MM.1S (cell line): Measurements from ENCODE around the gene CEP63.

ENCODE experiments used
- DNase-seq: peaks from one replicate; pipeline ENCODE4 v3.0.0-alpha.2; 2015
- H2AFZ ChIP-seq: fragments of 300-600 bp; sonication (generic); 2 replicates; pipeline ENCODE4 v1.6.0; 2016; ENCODE audit warnings: antibody characterized with exemption, low read length
- H3F3A ChIP-seq: fragments of 300-600 bp; sonication (generic); 2 replicates; pipeline ENCODE4 v1.6.1; 2016; ENCODE audit warnings: mild to moderate bottlenecking, antibody characterized with exemption, low read length, moderate library complexity, mixed read lengths; ENCODE audit not compliant: insufficient read depth
- H3K27ac ChIP-seq: fragments of 300-600 bp; sonication (generic); 2 replicates; pipeline ENCODE4 v1.5.1; 2016; ENCODE audit warnings: mild to moderate bottlenecking, low read length
- H3K27me3 ChIP-seq: fragments of 300-600 bp; sonication (generic); replicated peaks from 2 replicates; pipeline ENCODE4 v1.6.0; 2016; ENCODE audit warnings: low read length; ENCODE audit not compliant: insufficient read depth
- H3K36me3 ChIP-seq: fragments of 300-600 bp; sonication (generic); replicated peaks from 2 replicates; pipeline ENCODE4 v1.6.1; 2016; ENCODE audit warnings: mild to moderate bottlenecking, low read length, mixed read lengths; ENCODE audit not compliant: insufficient read depth
- H3K4me1 ChIP-seq: fragments of 300-600 bp; sonication (generic); 2 replicates; pipeline ENCODE4 v1.6.1; 2016; ENCODE audit warnings: low read length, mixed read lengths
- H3K4me2 ChIP-seq: fragments of 300-600 bp; sonication (generic); 2 replicates; pipeline ENCODE4 v1.6.0; 2016; ENCODE audit warnings: low read depth, low read length
- H3K4me3 ChIP-seq: fragments of 300-600 bp; sonication (generic); 2 replicates; pipeline ENCODE4 v1.5.1; 2016; ENCODE audit warnings: low read length, mixed read lengths
- H3K79me2 ChIP-seq: fragments of 300-600 bp; sonication (generic); 2 replicates; pipeline ENCODE4 v1.6.1; 2016; ENCODE audit warnings: mixed run types, low read length, mixed read lengths
- H3K9ac ChIP-seq: fragments of 300-600 bp; sonication (generic); 2 replicates; pipeline ENCODE4 v1.6.1; 2016; ENCODE audit warnings: low read length, mixed read lengths
- H3K9me2 ChIP-seq: fragments of 300-600 bp; sonication (generic); replicated peaks from 2 replicates; pipeline ENCODE4 v1.6.1; 2016; ENCODE audit warnings: mild to moderate bottlenecking, low read length, mixed read lengths; ENCODE audit not compliant: insufficient read depth
- H3K9me3 ChIP-seq: fragments of 300-600 bp; sonication (generic); replicated peaks from 2 replicates; pipeline ENCODE4 v1.6.1; 2016; ENCODE audit warnings: mild to moderate bottlenecking, low read length, mixed read lengths; ENCODE audit not compliant: insufficient read depth
- H4K20me1 ChIP-seq: fragments of 300-600 bp; sonication (generic); 2 replicates; pipeline ENCODE4 v1.6.1; 2016; ENCODE audit warnings: mild to moderate bottlenecking, low read length, moderate library complexity, mixed read lengths; ENCODE audit not compliant: insufficient read depth
- EZH2 ChIP-seq: fragments of 300-600 bp; sonication (generic); optimal IDR thresholded peaks from 2 replicates; pipeline ENCODE3; 2017; ENCODE audit warnings: low read depth, mild to moderate bottlenecking, antibody characterized with exemption, low read length, mixed read lengths
- EZH2phosphoT487 ChIP-seq: fragments of 300-600 bp; sonication (generic); IDR thresholded peaks from 2 replicates; pipeline ENCODE4 v1.6.1; 2018; ENCODE audit warnings: antibody characterized with exemption, low read length
- TF ChIP-seq, protein P1 (sequence below): fragments of 300-600 bp; sonication (generic); IDR thresholded peaks from 2 replicates; pipeline ENCODE4 v1.5.1; 2016; ENCODE audit warnings: antibody characterized with exemption, low read length, mixed read lengths

Gene CEP63

DNA sequence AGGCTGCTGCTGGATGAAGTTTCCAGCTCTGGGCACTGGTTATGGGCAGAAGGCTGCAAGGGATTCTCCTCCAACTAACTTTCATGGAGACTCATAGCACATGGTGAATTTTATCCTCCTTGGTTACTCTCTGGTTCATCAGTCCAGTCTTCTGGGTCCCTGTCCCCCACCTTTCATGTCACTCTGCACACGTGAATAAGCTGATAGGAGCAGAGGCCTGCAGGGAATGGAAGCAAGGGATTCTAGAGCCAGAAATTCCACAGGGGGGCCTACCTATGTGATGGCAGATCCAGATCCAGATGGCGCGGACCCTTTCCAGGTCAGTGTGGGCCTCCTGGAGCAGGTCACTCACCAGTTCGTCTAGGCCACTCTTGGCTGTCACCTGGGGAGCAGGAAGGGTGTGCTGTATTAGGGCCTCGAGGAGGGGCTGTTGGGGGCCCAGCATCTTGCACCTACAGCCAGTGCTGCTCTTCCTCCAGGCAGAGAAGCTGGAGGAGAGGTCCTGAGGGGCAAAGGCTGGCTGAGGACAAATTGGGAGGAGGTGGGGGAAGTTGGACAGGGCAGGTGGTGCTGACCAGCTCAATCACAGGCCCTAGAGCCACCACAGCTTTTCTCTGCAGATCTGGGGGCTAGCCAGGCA is 134.7 kb downstream of the CEP63 start:
- H3K36me3 ChIP-seq, result no peaks in the 10 kb centered on the region
- no peak overlapping the region for H3K27ac ChIP-seq
- H3K4me1 ChIP-seq, result peaks cover 17% of the 10 kb centered on the region
- no peak for DNase-seq
- TF ChIP-seq, protein P1, sequence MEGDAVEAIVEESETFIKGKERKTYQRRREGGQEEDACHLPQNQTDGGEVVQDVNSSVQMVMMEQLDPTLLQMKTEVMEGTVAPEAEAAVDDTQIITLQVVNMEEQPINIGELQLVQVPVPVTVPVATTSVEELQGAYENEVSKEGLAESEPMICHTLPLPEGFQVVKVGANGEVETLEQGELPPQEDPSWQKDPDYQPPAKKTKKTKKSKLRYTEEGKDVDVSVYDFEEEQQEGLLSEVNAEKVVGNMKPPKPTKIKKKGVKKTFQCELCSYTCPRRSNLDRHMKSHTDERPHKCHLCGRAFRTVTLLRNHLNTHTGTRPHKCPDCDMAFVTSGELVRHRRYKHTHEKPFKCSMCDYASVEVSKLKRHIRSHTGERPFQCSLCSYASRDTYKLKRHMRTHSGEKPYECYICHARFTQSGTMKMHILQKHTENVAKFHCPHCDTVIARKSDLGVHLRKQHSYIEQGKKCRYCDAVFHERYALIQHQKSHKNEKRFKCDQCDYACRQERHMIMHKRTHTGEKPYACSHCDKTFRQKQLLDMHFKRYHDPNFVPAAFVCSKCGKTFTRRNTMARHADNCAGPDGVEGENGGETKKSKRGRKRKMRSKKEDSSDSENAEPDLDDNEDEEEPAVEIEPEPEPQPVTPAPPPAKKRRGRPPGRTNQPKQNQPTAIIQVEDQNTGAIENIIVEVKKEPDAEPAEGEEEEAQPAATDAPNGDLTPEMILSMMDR, result no peak
- TF ChIP-seq EZH2 (no peak), EZH2phosphoT487 (no peak)
- H3K4me3 ChIP-seq, result no peak overlapping the region
- H3K9me2 ChIP-seq, result no peaks in the 10 kb centered on the region
- no peaks in the 10 kb centered on the region for H3K9me3 ChIP-seq
- peaks cover 9% of the 10 kb centered on the region for H3F3A ChIP-seq
- H3K27me3 ChIP-seq, result no peaks in the 10 kb centered on the region
- H3K79me2 ChIP-seq, result no peaks in the 10 kb centered on the region
- H3K4me2 ChIP-seq, result no peak overlapping the region
- H2AFZ ChIP-seq, result no peak overlapping the region
- no peaks in the 10 kb centered on the region for H4K20me1 ChIP-seq
- no peak overlapping the region for H3K9ac ChIP-seq

DNA sequence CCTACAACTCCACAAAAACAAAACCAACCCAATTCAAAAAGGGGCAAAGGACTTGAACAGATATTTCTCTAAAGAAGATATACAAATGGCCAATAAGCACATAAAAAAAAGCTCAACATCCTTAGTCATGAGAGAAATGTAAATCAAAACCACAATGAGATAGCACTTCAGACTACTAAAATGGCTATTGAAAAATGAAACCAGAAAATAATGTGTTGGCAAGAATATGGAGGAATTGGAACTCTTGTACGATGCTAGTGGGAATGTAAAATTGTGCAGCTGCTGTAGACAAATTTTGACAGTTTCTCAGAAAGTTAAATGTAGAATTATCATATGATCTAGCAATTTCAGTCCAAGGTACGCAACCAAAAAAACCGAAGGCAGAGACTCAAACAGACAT is 136.0 kb downstream of the CEP63 start:
- Histone ChIP-seq H3K4me1 (peaks cover 17% of the 10 kb centered on the region), H3K9me2 (no peaks in the 10 kb centered on the region), H3K4me2 (peak overlapping the region; percentile 54), H3K36me3 (no peaks in the 10 kb centered on the region), H3K9ac (no peak overlapping the region), H4K20me1 (no peaks in the 10 kb centered on the region), H3K9me3 (no peaks in the 10 kb centered on the region), H2AFZ (peak overlapping the region; percentile 33; the same call in 1 of the 2 replicates), H3F3A (peaks cover 9% of the 10 kb centered on the region), H3K79me2 (no peaks in the 10 kb centered on the region), H3K4me3 (peak overlapping the region; percentile 25), H3K27me3 (no peaks in the 10 kb centered on the region), H3K27ac (peak overlapping the region; percentile 55; the same call in 1 of the 2 replicates)
- DNase-seq, result peak; percentile 62
- TF ChIP-seq EZH2 (no peak), EZH2phosphoT487 (no peak)
- TF ChIP-seq, protein P1, result no peak

DNA sequence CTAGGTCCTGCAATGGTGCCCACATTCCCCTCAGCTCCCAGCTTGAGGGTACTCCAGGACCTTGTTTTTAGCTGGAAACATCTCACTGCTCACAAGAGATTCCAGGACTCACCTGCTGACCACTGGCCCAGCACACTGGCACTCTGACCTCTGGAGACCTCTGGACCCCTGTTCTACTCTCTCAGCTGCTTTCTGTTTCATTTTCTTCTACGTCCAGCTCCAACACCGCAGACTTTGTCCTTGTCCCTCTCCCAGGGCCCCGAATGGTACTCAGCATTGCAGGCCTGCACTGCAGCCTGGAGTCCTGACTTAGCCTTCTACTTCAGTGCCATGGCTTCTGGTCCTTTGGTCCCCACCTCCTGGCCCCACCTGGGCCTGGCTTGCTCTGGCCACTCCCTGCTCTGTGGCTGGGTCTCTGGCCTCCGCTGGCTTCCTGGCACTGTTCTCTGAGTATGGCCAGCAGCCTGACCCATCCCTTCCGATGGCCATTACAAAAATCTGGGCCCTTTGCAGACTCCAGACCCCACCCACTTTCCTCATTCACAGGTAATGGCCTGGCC is 137.0 kb downstream of the CEP63 start:
- no peak for DNase-seq
- Histone ChIP-seq H3K27ac (peak overlapping the region; percentile 55; the same call in 1 of the 2 replicates), H3F3A (peaks cover 9% of the 10 kb centered on the region), H3K27me3 (no peaks in the 10 kb centered on the region), H3K9me2 (no peaks in the 10 kb centered on the region), H3K79me2 (no peaks in the 10 kb centered on the region), H3K36me3 (no peaks in the 10 kb centered on the region), H3K9me3 (no peaks in the 10 kb centered on the region), H4K20me1 (no peaks in the 10 kb centered on the region), H2AFZ (no peak overlapping the region), H3K4me1 (peaks cover 17% of the 10 kb centered on the region), H3K4me3 (no peak overlapping the region), H3K4me2 (no peak overlapping the region), H3K9ac (no peak overlapping the region)
- TF ChIP-seq EZH2phosphoT487, result no peak
- TF ChIP-seq, protein P1, result no peak
- TF ChIP-seq EZH2, result no peak
